Stimulated activated CD8-positive, alpha-beta memory T cell treated with anti-CD3 and anti-CD28 coated beads, Interleukin-4, amount 100 ng/mL, for 4 hours (primary cell): ENCODE results near the gene ASPG.

ENCODE experiments used
- DNase-seq, 2 donors: peaks; one replicate each; pipeline ENCODE4 v3.0.0-alpha.2; 2020; ENCODE audit warnings: low read depth in 2 of 2, low spot score in 1 of 2

ASPG gene

DNA sequence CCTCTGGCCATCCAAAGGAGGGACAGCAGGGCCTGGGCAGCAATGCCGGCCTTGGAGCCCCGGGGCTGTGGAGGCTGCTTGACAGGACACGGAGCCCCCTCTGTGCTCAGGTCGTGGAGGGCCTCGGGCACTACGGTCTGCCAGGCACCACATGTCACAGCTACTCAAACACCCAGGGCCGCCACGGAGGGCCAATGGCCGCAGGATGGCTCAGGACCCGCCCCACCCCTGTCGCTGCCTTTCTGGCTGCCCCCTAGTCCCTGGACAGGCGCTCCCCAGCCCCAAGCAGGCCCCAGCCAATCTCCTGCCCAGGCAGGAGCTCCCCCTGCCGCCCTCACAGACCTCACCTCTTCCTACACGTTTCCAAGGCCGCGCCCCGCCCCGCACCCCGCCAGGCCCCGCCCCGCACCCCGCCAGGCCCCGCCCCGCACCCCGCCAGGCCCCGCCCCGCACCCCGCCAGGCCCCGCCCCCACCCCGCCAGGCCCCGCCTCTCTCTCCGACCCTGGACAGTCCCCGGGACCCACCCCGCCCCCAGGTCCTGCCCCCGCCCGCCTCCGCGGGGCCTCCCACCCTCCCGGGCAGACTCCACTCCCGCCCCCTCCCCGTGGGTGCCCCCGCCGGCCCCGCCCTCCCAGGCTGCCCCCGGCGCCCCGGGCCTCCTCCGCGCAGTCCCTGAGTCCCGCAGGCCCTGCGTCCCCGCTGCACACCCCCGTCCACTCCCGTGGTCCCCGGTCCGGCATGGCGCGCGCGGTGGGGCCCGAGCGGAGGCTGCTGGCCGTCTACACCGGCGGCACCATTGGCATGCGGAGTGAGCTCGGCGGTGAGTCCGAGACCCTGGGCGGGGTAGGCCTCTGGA lies at the start of gene ASPG:
Gene ASPG, plus strand, starts transcription at position 669 of the 857 bp plus-strand sequence. Its CDS starts 71 bp downstream, at position 740.
- no peak for DNase-seq

DNA sequence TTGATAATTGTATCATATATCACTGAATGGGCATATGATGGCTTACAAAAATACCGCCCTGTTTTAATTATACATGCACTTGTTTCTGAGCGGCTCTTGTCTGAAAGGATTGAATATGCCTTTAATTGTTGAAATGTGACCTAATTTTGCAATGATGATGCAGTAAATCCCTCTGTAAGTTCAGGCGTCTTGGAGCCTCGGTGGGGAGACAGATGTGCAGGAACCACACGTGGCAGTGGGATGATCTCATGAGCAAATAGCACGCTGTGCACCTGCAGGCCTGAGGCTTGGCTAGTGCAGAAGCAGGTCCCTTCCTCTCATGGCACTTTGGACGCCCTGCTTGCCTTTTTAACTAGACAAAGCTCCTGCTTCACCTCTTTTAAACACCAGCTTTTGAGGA lies 49.3 kb upstream of the ASPG start:
- no peak for DNase-seq

DNA sequence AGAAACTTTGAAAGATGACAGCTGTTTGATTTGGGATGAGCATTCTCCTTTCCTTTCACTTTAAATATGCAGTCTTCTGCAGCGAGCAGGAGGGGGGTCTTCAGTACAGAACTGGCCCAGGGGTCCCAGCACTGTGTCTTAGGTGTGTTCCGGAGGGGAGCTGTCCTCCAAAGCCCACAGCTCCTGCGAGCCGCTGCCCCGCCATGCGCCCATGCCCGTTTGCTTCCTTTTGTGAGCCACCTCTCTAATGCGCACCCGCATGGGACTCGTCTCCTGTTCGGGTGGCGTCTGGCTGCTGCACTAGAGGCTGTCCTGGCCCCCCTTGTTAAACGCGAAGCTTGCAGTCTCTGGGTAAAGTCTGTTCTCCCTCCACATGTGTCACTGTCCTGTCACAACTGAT lies 48.4 kb upstream of the ASPG start:
- DNase-seq = no peak

- no peak for DNase-seq
Observed at GRCh38 chr14:104037903-104038302, 47.6 kb upstream of the ASPG start.

- DNase-seq = no peak
Observed at GRCh38 chr14:104039214-104039613, 46.3 kb upstream of the ASPG start.

DNA sequence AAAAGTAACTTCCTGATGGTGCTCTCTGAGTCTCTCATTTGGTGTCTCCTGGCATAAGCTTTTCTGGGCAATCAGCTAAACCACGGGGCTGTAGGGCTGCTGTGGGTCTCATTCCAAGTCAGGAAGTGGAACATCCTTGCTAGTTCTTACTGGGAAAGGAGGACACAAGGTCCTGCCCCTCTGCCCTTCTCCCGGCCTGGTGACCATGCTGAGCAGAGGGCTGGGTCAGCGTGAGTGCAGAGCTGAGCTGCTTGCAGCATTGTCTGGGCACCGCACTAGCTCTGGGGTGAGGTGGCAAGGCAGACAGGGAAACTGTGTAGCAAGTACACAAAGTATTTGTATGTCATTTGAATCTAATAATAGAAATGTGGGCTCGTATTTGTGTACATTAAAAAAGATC lies 45.0 kb upstream of the ASPG start:
- no peak for DNase-seq

GRCh38 chr14:104041430-104042104 lies 43.9 kb upstream of the ASPG start:
- no peak for DNase-seq

DNA sequence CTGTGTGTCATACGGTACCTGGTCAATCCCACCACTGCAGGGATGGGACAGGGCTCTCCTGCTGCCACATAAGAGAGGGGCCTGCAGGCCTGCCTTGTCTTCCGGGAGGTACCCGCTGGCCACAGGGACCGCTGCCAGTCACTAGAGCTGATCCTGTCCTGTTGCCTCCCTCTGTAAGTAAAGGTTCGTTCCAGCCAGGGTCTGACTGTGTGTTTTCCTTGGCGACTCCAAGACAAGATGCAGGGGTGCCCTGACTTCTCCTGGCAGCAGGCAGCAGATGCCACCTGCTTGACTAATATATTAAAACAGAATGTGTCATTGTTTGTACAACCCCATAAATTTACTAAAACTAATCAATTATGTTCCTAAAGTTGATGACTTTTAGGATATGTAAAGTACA lies 41.5 kb upstream of the ASPG start:
- DNase-seq = no peak

DNA sequence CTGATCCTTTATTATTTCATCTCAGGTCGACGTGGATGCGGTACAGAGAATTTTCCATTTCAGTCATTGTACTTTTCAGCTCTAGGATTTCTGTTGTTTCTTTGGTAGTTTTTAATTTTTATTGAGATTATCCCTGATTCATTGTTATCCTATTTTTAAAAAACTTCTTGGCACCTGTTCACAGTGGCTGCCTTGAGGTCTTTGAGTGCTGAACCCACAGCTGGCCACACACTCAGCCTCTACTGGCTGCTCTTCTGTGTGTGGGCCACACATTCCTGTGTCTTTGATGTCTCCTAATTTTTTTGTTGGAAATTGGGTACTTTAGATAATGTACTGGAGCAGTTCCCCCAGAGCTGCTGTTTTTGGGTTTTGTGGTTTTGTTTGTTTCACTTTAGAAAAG lies 37.7 kb upstream of the ASPG start:
- DNase-seq = no peak

DNA sequence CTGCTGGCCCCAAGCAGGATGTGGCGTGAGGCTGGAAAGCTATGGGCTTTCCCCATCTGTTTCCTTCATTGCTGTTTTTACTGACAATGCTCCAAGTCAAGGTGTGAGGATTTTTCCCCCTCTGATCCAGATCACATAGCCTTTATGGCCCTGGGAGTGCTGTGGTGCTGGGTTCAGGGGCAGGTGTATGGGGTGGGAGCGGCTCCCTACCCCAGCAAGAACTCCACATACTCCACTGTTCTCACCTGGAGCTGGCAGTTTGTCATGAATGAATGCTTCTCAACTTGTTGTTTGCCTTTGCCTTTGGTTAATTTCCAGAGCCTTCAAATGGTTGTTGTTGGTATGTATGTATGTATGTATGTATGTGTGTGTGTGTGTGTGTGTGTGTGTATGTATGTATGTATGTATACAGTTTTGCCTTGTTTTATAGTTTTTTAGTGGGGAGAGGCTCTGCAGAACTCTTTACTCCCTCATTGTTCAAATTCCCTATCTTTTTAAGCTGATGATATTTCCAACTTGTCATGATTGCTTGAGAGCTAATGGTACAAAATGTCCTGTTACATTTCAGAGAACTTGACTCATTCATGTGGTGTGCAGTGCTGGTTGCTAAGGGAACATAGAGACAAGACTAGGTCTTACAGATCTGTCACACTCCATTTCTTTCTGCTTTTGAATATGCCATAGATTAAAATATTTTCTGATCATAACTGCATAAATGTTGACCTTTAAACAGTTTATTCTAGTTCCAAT lies 36.6 kb upstream of the ASPG start:
- DNase-seq = no peak

GRCh38 chr14:104049576-104050240 lies 35.8 kb upstream of the ASPG start:
- no peak for DNase-seq

DNA sequence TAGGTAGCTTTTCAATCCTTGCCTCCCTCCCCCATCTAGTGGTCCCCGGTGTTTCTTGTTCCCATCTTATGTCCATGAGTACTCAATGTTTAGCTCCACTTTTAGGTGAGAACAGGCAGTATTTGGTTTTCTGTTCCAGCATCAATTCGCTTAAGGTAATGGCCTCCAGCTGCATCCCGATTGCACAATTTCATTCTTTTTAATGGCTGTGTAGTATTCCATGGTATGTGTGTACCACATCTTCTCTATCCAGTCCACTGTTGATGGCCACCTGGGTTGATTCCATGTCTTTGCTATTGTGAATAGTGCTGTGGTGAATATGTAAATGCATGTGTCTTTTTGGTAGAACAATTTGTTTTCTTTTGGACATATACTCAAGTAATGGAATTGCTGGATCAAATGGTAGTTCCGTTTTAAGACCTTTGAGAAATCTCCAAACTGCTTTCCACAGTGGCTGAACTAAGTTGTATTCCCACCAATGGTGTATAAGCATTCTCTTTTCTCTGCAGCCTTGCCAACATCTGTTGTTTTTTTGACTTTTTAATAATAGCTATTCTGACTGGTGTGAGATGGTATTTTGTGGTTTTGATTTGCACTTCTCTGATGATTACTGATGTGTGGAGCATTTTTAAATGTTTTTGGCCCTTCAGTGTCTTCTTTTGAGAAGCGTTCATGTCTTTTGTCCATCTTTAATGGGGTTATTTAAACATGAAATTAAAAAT lies 34.2 kb upstream of the ASPG start:
- DNase-seq = no peak

DNA sequence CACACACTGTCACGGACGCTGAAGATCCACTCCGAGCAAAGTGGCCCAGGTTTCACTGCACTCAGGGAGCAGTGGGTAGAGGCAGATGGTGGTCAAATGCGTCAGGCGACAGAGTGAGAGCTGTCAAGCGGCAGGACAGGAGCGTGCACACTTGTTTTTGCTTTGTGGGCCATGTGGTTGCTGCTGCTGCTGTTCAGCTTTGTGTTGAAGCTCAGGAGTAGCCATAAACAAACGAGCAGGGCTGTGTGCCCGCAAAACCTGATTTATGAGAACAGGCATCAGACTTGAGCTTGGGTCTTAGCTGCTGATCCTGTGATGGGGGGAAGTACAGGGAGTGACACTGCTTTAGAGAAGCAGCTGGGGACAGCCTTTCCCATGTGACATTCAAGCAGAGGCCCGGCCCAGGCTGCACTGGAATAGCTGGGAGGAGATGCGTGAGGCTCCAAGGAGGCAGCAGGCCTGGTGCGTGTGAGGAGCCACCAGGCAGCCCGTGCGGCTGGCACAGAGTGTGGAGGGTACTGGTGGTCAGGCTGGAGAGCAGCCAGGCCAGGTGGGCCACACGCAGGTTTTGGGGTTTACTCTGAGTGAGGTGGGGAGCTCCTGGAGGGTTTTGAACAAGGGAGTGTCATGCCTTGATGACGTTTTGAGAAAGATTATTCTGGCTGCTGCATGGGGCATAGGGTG lies 31.1 kb upstream of the ASPG start:
- no peak for DNase-seq

- DNase-seq = no peak
Observed at GRCh38 chr14:104062281-104062680, 23.2 kb upstream of the ASPG start.

DNA sequence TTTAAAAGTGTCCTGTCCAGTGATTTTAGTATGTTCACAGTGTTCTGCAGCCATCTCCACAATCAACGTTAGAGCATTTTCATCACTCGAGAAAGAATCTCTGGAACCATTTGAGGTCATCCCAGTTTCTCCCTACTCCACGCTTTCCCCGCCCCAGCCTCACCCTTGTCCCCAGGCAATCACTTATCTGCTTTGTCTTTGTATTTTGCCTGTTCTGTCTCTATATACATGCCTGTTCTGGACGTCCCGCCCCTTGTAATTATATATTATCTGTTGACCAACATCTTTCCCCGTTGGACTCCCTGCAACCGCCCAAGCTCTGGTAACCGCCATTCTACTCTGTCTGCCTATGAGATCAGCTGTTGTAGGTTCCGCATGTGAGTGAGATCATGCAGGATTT lies 21.5 kb upstream of the ASPG start:
- no peak for DNase-seq

- DNase-seq = no peak
Observed at GRCh38 chr14:104066279-104066678, 19.2 kb upstream of the ASPG start.

GRCh38 chr14:104066719-104067295 lies 18.7 kb upstream of the ASPG start:
- DNase-seq = no peak

- no peak for DNase-seq
Observed at GRCh38 chr14:104069541-104069940, 16.0 kb upstream of the ASPG start.

GRCh38 chr14:104072586-104072985 lies 12.9 kb upstream of the ASPG start:
- DNase-seq = no peak

GRCh38 chr14:104073764-104074163 lies 11.7 kb upstream of the ASPG start:
- DNase-seq = no peak
